Parathyroid adenoma (tissue), 2 donors: Measurements from ENCODE around the gene P4HTM.
A peak's percentile ranks its signal among the peaks of the same experiment; 100 is the strongest.

Experiments
- H2AFZ ChIP-seq: fragments of 300-600 bp; sonication (generic); one replicate; pipeline ENCODE4 v1.7.0; 2017; ENCODE audit warnings: antibody characterized with exemption, mild to moderate bottlenecking
- H3K27ac ChIP-seq: fragments of 300-600 bp; sonication (generic); one replicate; pipeline ENCODE4 v1.7.0; 2017
- H3K27me3 ChIP-seq: fragments of 300-600 bp; sonication (generic); one replicate; pipeline ENCODE4 v1.7.0; 2017; ENCODE audit warnings: low read length; ENCODE audit not compliant: control insufficient read depth, insufficient read depth
- H3K36me3 ChIP-seq: fragments of 300-600 bp; sonication (generic); one replicate; pipeline ENCODE4 v1.7.0; 2017; ENCODE audit warnings: low read length; ENCODE audit not compliant: control insufficient read depth, insufficient read depth
- H3K4me1 ChIP-seq: fragments of 300-600 bp; sonication (generic); one replicate; pipeline ENCODE4 v1.7.0; 2017; ENCODE audit warnings: control low read depth
- H3K4me2 ChIP-seq: fragments of 300-600 bp; sonication (generic); one replicate; pipeline ENCODE4 v1.7.0; 2017; ENCODE audit warnings: low read length
- H3K4me3 ChIP-seq: fragments of 300-600 bp; sonication (generic); one replicate; pipeline ENCODE4 v1.7.0; 2017; ENCODE audit warnings: low read depth, low read length
- H3K79me2 ChIP-seq: fragments of 300-600 bp; sonication (generic); one replicate; pipeline ENCODE4 v1.7.0; 2017; ENCODE audit warnings: control low read depth
- H3K9ac ChIP-seq: fragments of 300-600 bp; sonication (generic); one replicate; pipeline ENCODE4 v1.7.0; 2017; ENCODE audit warnings: mild to moderate bottlenecking
- H3K9me3 ChIP-seq: fragments of 300-600 bp; sonication (generic); one replicate; pipeline ENCODE4 v1.7.0; 2017; ENCODE audit warnings: low read length; ENCODE audit not compliant: control insufficient read depth
- CTCF ChIP-seq: fragments of 300-600 bp; sonication (generic); IDR thresholded peaks from one replicate; pipeline ENCODE4 v1.7.0; 2017; ENCODE audit warnings: antibody characterized with exemption, mild to moderate bottlenecking
- donor health status: primary hyperparathyroidism.

The P4HTM gene

GRCh38 chr3:48950051-48950450, 40.0 kb upstream of the P4HTM start:
- Histone ChIP-seq H3K4me3 (no peak overlapping the region), H3K36me3 (no peaks in the 10 kb centered on the region), H3K27ac (no peak overlapping the region), H3K27me3 (no peaks in the 10 kb centered on the region), H3K4me1 (peaks cover 10% of the 10 kb centered on the region), H3K9me3 (no peaks in the 10 kb centered on the region), H3K4me2 (no peak overlapping the region), H2AFZ (no peak overlapping the region), H3K9ac (no peak overlapping the region), H3K79me2 (peaks cover 34% of the 10 kb centered on the region)
- no peak for TF ChIP-seq CTCF

- Histone ChIP-seq H3K27me3 (no peaks in the 10 kb centered on the region), H3K79me2 (peaks cover 35% of the 10 kb centered on the region), H3K9me3 (no peaks in the 10 kb centered on the region), H3K9ac (no peak overlapping the region), H3K36me3 (no peaks in the 10 kb centered on the region), H2AFZ (no peak overlapping the region), H3K4me2 (no peak overlapping the region), H3K4me3 (no peak overlapping the region), H3K27ac (no peak overlapping the region), H3K4me1 (peaks cover 2% of the 10 kb centered on the region)
- no peak for TF ChIP-seq CTCF
These were observed 38.3 kb upstream of the P4HTM start for GRCh38 chr3:48951764-48952163.

GRCh38 chr3:48952510-48953118, 37.4 kb upstream of the P4HTM start:
- Histone ChIP-seq H3K4me3 (no peak overlapping the region), H3K27me3 (no peaks in the 10 kb centered on the region), H3K4me1 (peaks cover 2% of the 10 kb centered on the region), H3K36me3 (no peaks in the 10 kb centered on the region), H3K9me3 (no peaks in the 10 kb centered on the region), H3K27ac (no peak overlapping the region), H3K79me2 (peaks cover 39% of the 10 kb centered on the region), H3K4me2 (no peak overlapping the region), H2AFZ (no peak overlapping the region), H3K9ac (no peak overlapping the region)
- TF ChIP-seq CTCF, result peak; percentile 31

GRCh38 chr3:48957006-48957705, 32.9 kb upstream of the P4HTM start:
- Histone ChIP-seq H3K9me3 (no peaks in the 10 kb centered on the region), H3K27me3 (no peaks in the 10 kb centered on the region), H2AFZ (no peak overlapping the region), H3K36me3 (no peaks in the 10 kb centered on the region), H3K9ac (no peak overlapping the region), H3K4me1 (no peaks in the 10 kb centered on the region), H3K4me3 (no peak overlapping the region), H3K79me2 (peaks cover 45% of the 10 kb centered on the region), H3K27ac (no peak overlapping the region), H3K4me2 (no peak overlapping the region)
- no peak for TF ChIP-seq CTCF
